GM12864 (cell line): ENCODE data around the gene PLEKHJ1.

ENCODE experiments used
- DNase-seq: peaks from one replicate; pipeline ENCODE4 v3.0.0-alpha.2; 2011; ENCODE audit warnings: low read depth
- H3K4me3 ChIP-seq: 2 replicates; pipeline ENCODE4 v1.5.1; 2011; ENCODE audit warnings: mild to moderate bottlenecking, low read depth, low read length, control low read depth
- CTCF ChIP-seq: IDR thresholded peaks from 2 replicates; pipeline ENCODE4 v1.5.1; 2011; ENCODE audit warnings: low read depth, mild to moderate bottlenecking, moderate library complexity, low read length, control low read depth, inconsistent platforms; ENCODE audit errors: missing control alignments

PLEKHJ1 gene

GRCh38 chr19:2242816-2243215, 6.7 kb upstream of the PLEKHJ1 start:
- H3K4me3 ChIP-seq = no peak overlapping the region
- no peak for DNase-seq
- TF ChIP-seq CTCF = no peak

GRCh38 chr19:2242092-2242537, 6.0 kb upstream of the PLEKHJ1 start:
- DNase-seq = no peak
- H3K4me3 ChIP-seq = no peak overlapping the region
- no peak for TF ChIP-seq CTCF

- no peak for DNase-seq
These were observed 5.0 kb upstream of the PLEKHJ1 start for GRCh38 chr19:2240881-2241760.

GRCh38 chr19:2239771-2240770, 3.9 kb upstream of the PLEKHJ1 start:
- no peak for TF ChIP-seq CTCF
- peak overlapping the region; percentile 85 for H3K4me3 ChIP-seq
- DNase-seq = no peak

More at GRCh38 chr19:2240881-2241760, 5.0 kb upstream of the PLEKHJ1 start:
- no peak overlapping the region for H3K4me3 ChIP-seq
- TF ChIP-seq CTCF = no peak

GRCh38 chr19:2239173-2239572, 3.0 kb upstream of the PLEKHJ1 start:
- no peak for TF ChIP-seq CTCF
- H3K4me3 ChIP-seq = peak overlapping the region; percentile 85
- no peak for DNase-seq

GRCh38 chr19:2237869-2238153, 1.7 kb upstream of the PLEKHJ1 start:
- no peak for TF ChIP-seq CTCF
- peak overlapping the region; percentile 85 for H3K4me3 ChIP-seq
- no peak for DNase-seq
